Stimulated activated naive CD8-positive, alpha-beta T cell treated with anti-CD3 and anti-CD28 coated beads, Interleukin-15, Interleukin-2, amounts not matched to agents 100 ng/mL and 50 ng/mL, for 24 hours (primary cell): ENCODE data around the gene EPHA3.

ENCODE experiments used
- H3K27ac Mint-ChIP-seq: one replicate; pipeline ENCODE4 v1.8.0; 2021; ENCODE audit warnings: mild to moderate bottlenecking, mixed read lengths
- H3K27me3 Mint-ChIP-seq: one replicate; pipeline ENCODE4 v1.8.0; 2021; ENCODE audit warnings: mixed read lengths
- H3K36me3 Mint-ChIP-seq: one replicate; pipeline ENCODE4 v1.8.0; 2021; ENCODE audit warnings: low read depth, mixed read lengths
- H3K4me1 Mint-ChIP-seq: one replicate; pipeline ENCODE4 v1.8.0; 2021; ENCODE audit warnings: low read depth, mixed read lengths
- H3K4me3 Mint-ChIP-seq: one replicate; pipeline ENCODE4 v1.8.0; 2021; ENCODE audit warnings: mild to moderate bottlenecking, mixed read lengths
- H3K9me3 Mint-ChIP-seq: one replicate; pipeline ENCODE4 v1.8.0; 2021; ENCODE audit warnings: mixed read lengths

EPHA3 gene

GRCh38 chr3:89173546-89173945, 66.1 kb downstream of the EPHA3 start:
- no peaks in the 10 kb centered on the region for H3K4me1 Mint-ChIP-seq
- H3K27me3 Mint-ChIP-seq = no peaks in the 10 kb centered on the region
- H3K9me3 Mint-ChIP-seq = no peaks in the 10 kb centered on the region
- H3K36me3 Mint-ChIP-seq = no peaks in the 10 kb centered on the region
- no peak overlapping the region for H3K27ac Mint-ChIP-seq
- H3K4me3 Mint-ChIP-seq = no peak overlapping the region

- H3K4me1 Mint-ChIP-seq = no peaks in the 10 kb centered on the region
- H3K27me3 Mint-ChIP-seq = no peaks in the 10 kb centered on the region
- H3K4me3 Mint-ChIP-seq = no peak overlapping the region
- H3K27ac Mint-ChIP-seq = no peak overlapping the region
- no peaks in the 10 kb centered on the region for H3K9me3 Mint-ChIP-seq
- no peaks in the 10 kb centered on the region for H3K36me3 Mint-ChIP-seq
These were observed 72.1 kb downstream of the EPHA3 start for GRCh38 chr3:89179355-89180001.

GRCh38 chr3:89180334-89180733, 72.9 kb downstream of the EPHA3 start:
- Mint-ChIP-seq H3K4me1 (no peaks in the 10 kb centered on the region), H3K27me3 (no peaks in the 10 kb centered on the region), H3K27ac (no peak overlapping the region), H3K36me3 (no peaks in the 10 kb centered on the region), H3K4me3 (no peak overlapping the region), H3K9me3 (no peaks in the 10 kb centered on the region)

- H3K36me3 Mint-ChIP-seq = no peaks in the 10 kb centered on the region
- no peaks in the 10 kb centered on the region for H3K4me1 Mint-ChIP-seq
- H3K4me3 Mint-ChIP-seq = no peak overlapping the region
- peaks cover 6% of the 10 kb centered on the region for H3K9me3 Mint-ChIP-seq
- no peaks in the 10 kb centered on the region for H3K27me3 Mint-ChIP-seq
- H3K27ac Mint-ChIP-seq = no peak overlapping the region
These were observed 74.6 kb downstream of the EPHA3 start for GRCh38 chr3:89182056-89182455.

- no peak overlapping the region for H3K4me3 Mint-ChIP-seq
- H3K9me3 Mint-ChIP-seq = peaks cover 14% of the 10 kb centered on the region
- no peaks in the 10 kb centered on the region for H3K4me1 Mint-ChIP-seq
- H3K36me3 Mint-ChIP-seq = no peaks in the 10 kb centered on the region
- no peaks in the 10 kb centered on the region for H3K27me3 Mint-ChIP-seq
- no peak overlapping the region for H3K27ac Mint-ChIP-seq
These were observed 77.0 kb downstream of the EPHA3 start for GRCh38 chr3:89184151-89184995.

- H3K27me3 Mint-ChIP-seq = no peaks in the 10 kb centered on the region
- peaks cover 14% of the 10 kb centered on the region for H3K9me3 Mint-ChIP-seq
- no peak overlapping the region for H3K27ac Mint-ChIP-seq
- no peak overlapping the region for H3K4me3 Mint-ChIP-seq
- no peaks in the 10 kb centered on the region for H3K36me3 Mint-ChIP-seq
- no peaks in the 10 kb centered on the region for H3K4me1 Mint-ChIP-seq
These were observed 79.0 kb downstream of the EPHA3 start for GRCh38 chr3:89186456-89186855.

GRCh38 chr3:89198591-89198990, 91.2 kb downstream of the EPHA3 start:
- Mint-ChIP-seq H3K27ac (no peak overlapping the region), H3K36me3 (no peaks in the 10 kb centered on the region), H3K4me3 (no peak overlapping the region), H3K9me3 (peaks cover 8% of the 10 kb centered on the region), H3K27me3 (no peaks in the 10 kb centered on the region), H3K4me1 (no peaks in the 10 kb centered on the region)

- no peaks in the 10 kb centered on the region for H3K4me1 Mint-ChIP-seq
- H3K27me3 Mint-ChIP-seq = no peaks in the 10 kb centered on the region
- H3K9me3 Mint-ChIP-seq = no peaks in the 10 kb centered on the region
- H3K4me3 Mint-ChIP-seq = no peak overlapping the region
- H3K36me3 Mint-ChIP-seq = no peaks in the 10 kb centered on the region
- no peak overlapping the region for H3K27ac Mint-ChIP-seq
These were observed 105.2 kb downstream of the EPHA3 start for GRCh38 chr3:89212619-89213018.

- Mint-ChIP-seq H3K27ac (no peak overlapping the region), H3K4me3 (no peak overlapping the region), H3K4me1 (no peaks in the 10 kb centered on the region), H3K36me3 (no peaks in the 10 kb centered on the region), H3K9me3 (no peaks in the 10 kb centered on the region), H3K27me3 (no peaks in the 10 kb centered on the region)
These were observed 108.8 kb downstream of the EPHA3 start for GRCh38 chr3:89216016-89216739.

GRCh38 chr3:89217148-89217685, 109.8 kb downstream of the EPHA3 start:
- Mint-ChIP-seq H3K27me3 (no peaks in the 10 kb centered on the region), H3K4me3 (no peak overlapping the region), H3K27ac (no peak overlapping the region), H3K9me3 (no peaks in the 10 kb centered on the region), H3K36me3 (no peaks in the 10 kb centered on the region), H3K4me1 (no peaks in the 10 kb centered on the region)

GRCh38 chr3:89221924-89222323, 114.5 kb downstream of the EPHA3 start:
- H3K4me3 Mint-ChIP-seq = no peak overlapping the region

GRCh38 chr3:89223188-89223587, 115.8 kb downstream of the EPHA3 start:
- Mint-ChIP-seq H3K27ac (no peak overlapping the region), H3K4me3 (no peak overlapping the region), H3K9me3 (peaks cover 4% of the 10 kb centered on the region), H3K4me1 (no peaks in the 10 kb centered on the region), H3K27me3 (no peaks in the 10 kb centered on the region), H3K36me3 (no peaks in the 10 kb centered on the region)

More at GRCh38 chr3:89221924-89222323, 114.5 kb downstream of the EPHA3 start:
- Mint-ChIP-seq H3K9me3 (peaks cover 4% of the 10 kb centered on the region), H3K27me3 (no peaks in the 10 kb centered on the region), H3K4me1 (no peaks in the 10 kb centered on the region), H3K27ac (no peak overlapping the region), H3K36me3 (no peaks in the 10 kb centered on the region)

- Mint-ChIP-seq H3K27me3 (no peaks in the 10 kb centered on the region), H3K4me1 (no peaks in the 10 kb centered on the region), H3K4me3 (no peak overlapping the region), H3K9me3 (peaks cover 4% of the 10 kb centered on the region), H3K36me3 (no peaks in the 10 kb centered on the region), H3K27ac (no peak overlapping the region)
These were observed 119.8 kb downstream of the EPHA3 start for GRCh38 chr3:89227218-89227617.

- no peak overlapping the region for H3K4me3 Mint-ChIP-seq
- no peak overlapping the region for H3K27ac Mint-ChIP-seq
- no peaks in the 10 kb centered on the region for H3K4me1 Mint-ChIP-seq
- H3K27me3 Mint-ChIP-seq = no peaks in the 10 kb centered on the region
- H3K36me3 Mint-ChIP-seq = no peaks in the 10 kb centered on the region
- H3K9me3 Mint-ChIP-seq = peaks cover 4% of the 10 kb centered on the region
These were observed 120.2 kb downstream of the EPHA3 start for GRCh38 chr3:89227634-89228033.

- Mint-ChIP-seq H3K9me3 (peaks cover 4% of the 10 kb centered on the region), H3K36me3 (no peaks in the 10 kb centered on the region), H3K27ac (no peak overlapping the region), H3K27me3 (no peaks in the 10 kb centered on the region), H3K4me1 (no peaks in the 10 kb centered on the region), H3K4me3 (no peak overlapping the region)
These were observed 124.7 kb downstream of the EPHA3 start for GRCh38 chr3:89232155-89232554.
